GM21619 (cell line): ENCODE data around the gene SNAPC1.

Experiments used
- ATAC-seq: cut with Tn5 transposase; IDR thresholded peaks from one replicate; pipeline ENCODE4 v1.9.1; 2021; ENCODE audit not compliant: unreplicated experiment

The SNAPC1 gene

DNA sequence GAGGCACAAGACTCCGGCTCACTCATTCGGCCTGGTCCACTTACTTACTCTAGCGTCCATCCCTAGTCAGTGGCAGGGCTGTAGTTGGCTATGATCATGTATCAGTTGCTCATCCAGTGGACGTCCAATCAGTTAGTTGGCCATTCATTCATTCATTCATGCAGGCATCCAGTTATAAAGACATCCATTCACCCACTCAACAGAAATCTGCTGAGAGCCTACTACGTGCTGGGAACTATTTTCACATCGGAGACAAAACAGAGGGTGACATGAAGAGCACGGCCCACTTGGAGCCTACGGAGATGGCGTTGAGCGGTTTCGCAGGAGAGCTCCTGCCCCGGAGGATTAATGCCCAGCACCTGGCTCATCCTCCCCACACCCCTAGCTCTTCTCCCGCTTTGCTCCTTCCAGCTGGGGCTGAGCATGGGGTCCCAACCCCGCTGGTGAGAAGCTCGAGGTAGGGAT is 49.7 kb downstream of the SNAPC1 start:
- ATAC-seq: no peak

DNA sequence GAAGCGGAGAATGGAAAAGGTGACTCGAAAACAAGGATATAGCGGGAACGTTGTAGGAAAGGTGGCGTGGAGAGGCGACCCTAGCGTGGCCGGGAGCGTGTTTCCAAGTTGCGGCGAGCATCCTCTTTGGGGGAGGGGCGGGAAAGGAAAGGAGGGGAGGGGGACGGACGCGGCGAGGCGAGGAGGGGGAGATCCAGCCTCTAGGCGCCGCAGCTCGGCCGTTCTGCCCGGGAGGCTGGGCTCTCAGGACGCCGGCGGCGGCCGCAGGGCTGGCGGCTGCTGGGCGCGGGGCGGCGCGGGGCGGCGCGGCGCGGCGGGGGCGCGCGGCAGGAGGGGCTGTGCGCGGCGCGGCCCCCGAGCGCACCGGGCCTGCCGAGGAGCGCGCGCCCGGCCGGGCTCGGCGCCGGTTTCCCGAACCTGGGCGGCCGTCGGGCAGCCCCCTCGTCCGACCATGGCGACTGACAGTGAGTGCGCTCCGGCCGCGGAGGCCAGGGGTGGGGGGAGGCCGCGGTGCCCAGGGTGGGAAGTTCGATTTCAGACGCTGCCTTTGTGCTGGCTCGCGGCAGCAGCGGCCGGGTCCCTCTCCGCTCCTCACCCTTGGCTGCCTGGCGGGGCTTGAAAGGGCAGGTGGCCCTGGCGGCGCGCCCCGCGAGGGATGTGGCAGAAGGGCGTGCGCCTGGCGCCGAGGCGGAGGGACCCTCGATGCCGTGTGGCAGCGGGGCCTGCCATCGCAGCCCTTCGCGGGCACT is 50.3 kb downstream of the SNAPC1 start, which contains the start of gene SYT16:
SYT16 (plus strand) TSS at position 357 of the 749 bp plus-strand sequence.
- no peak for ATAC-seq

DNA sequence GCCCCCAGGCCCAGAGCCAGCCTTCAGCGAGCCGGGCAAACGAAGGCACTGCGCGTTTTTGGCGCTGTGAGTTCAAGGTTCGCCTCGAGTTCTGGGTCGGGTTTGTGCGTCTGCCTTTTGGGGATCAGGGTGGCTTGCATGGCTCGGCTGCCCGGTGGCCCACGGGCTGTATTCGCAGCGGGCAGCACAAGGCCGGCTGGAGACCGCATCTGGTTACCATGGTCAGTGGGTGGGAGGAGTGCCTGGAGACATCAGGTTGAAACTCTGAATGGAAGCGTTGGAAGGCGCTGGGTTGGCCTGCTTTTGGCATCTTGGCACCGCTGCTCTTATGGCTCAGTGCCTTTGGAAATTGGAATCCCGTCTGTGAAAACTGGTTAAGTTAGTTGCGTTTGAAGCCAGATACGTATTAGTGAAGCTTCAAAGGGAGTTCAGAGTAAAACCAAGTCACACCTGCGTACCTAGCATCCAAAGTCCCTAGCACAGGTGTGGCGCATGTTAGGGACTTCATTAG is 50.9 kb downstream of the SNAPC1 start:
- ATAC-seq: no peak

DNA sequence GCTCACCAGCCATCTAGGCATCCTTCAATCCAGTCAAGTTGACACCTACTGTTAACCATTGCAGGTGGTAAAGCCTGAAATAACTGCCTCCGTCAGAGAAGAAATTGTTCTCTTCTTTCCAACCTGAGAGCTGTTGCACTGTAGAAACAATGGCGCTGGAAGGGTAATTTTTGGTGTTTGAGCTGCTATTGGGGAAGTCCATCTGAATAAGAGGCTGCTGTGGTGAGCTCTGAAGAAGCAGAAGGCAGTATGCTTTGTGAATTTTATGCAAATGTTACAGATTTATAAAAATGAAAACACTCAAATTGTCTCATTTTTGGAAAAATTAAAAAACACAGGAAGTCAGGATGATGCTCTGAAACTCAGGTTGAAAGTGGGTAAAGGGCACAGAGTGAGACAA is 60.2 kb downstream of the SNAPC1 start:
- ATAC-seq: no peak

DNA sequence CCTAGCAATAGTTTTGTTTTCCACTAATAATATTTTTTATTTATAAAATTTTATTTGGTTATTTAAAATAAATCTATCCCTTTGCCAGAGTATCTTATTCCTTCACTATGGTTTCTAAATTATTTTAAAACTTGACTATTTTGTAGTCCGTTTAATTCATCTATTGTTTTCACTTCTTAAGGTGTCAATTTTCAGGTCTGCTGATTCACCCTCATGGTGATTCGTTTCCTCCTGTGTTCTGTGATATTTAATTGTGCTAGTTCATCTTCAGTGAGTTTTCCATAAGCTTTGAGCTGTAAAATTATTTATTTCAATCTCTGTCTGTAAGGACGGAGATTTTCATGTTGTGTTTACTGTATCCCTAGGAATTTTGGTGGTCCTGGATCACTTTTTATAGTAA is 70.6 kb downstream of the SNAPC1 start:
- no peak for ATAC-seq

DNA sequence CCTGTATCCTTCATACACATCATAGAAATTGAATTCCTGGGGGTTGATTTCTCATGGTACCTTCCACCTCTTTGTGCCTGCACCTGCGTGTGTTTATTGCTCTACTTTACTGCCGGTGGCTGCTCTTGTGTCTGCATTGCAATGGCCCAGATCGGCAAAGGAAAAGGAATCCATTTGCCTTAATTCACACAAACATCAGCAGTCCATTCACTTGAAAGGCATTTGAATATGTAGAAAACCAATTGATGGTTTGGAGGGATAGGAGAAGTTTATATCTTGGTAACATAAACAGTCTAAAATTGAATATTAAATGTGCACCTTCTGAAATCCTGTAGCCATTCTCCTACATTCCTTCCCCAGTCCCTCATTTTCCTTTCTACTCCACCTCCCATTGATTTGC is 74.0 kb downstream of the SNAPC1 start:
- ATAC-seq: no peak

DNA sequence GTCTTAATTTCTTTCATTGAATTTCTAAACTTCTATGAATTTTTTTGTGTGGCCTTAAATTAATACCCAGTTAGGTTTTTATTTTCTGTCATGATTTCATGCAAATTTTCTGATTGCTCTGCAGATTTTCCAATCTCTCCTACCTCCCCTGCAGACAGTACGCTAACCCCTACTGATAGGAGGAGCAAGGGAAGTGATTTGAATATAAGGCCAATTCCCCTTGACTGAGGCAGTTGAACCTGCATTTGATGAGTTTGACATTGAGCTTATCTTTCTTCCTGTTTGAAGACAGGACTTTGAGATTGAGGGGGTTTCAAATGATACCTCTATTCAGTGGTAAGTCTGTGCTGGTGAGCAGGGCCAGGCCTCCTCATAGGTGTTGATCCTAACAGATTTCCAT is 74.6 kb downstream of the SNAPC1 start:
- no peak for ATAC-seq

DNA sequence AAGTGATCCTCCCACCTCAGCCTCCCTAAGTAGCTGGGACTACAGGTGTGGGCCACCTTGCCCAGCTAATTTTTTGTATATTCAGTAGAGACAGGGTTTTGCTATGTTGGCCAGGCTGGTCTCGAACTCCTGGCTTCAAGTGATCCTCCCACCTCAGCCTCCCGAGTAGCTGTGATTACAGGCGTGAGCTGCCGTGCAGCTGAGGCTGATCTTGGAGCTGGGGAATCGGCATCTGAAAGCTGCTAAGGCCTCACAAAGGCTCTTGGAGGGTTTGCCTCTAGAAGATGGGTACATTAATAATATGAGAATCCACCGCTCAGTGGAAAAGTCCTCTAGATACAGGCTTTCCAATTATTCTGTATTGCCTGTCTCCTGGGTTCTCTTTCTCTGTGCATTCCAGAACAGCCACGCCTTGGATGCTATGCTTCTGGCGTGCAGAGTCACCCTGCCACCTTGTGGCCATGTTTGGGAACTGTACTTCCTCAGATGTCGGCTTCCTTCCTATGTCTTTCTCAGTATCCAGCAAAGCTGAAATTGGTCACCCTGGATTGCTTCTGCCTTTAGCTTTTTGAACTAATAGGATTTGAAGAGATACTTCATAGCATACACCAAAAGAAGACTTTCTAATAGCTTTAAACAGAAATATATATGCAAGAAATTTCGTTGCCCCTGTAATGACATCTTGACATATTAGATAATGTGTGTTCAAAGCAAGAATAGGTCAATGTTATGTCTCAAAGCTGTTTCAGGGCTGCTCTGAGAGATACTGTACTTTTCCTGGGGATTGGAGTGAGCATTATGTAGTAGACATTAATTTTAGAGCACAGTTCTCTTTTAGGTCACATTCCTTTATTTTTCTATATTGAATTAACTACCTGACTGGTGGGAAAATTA is 75.4 kb downstream of the SNAPC1 start:
- no peak for ATAC-seq

DNA sequence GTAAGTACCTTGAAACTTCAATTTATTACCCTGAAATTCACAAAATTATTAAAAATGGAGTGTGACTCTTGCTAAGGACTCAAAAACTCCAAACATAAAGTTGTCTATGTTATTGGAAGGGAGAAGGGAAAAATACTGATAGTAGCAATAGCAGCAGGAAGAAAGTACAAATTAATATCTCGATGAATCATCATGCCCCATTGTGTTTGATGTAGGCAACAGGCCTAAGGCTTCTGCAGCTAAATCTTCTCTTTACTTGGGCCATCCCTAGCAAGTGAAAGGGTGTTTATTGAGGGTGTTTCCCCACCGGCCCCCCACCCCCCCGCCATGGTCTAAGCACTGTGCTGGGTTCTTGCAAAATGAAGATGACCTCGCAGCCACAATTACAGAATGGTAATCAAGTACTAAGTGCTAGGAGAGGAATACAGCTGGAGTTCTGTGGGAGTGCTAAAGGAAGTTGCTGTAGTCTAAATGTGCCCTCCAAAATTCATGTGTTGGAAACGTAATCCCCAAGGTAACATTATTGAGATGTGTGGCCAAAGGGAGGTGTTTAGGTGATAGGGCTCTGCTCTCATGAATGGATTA is 76.5 kb downstream of the SNAPC1 start:
- ATAC-seq: no peak

DNA sequence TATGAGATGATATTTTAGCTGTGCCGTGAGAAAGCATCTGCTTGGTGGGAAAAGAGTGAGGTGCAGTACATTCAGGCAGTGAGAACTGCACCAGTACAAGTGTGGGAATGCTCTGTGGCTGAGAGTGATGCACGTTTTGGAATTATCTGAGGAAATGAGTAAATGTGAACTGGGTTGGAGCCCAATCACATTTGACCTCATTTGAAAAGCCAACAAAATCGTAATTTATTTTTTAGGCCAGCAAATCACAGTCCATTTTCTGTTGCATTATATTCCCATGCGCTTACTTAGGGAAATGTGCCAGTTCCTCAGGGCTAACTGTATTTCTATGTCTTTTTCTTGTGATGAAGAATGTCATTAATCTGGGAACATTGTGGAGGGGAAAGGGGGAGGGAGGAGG is 77.3 kb downstream of the SNAPC1 start:
- no peak for ATAC-seq

DNA sequence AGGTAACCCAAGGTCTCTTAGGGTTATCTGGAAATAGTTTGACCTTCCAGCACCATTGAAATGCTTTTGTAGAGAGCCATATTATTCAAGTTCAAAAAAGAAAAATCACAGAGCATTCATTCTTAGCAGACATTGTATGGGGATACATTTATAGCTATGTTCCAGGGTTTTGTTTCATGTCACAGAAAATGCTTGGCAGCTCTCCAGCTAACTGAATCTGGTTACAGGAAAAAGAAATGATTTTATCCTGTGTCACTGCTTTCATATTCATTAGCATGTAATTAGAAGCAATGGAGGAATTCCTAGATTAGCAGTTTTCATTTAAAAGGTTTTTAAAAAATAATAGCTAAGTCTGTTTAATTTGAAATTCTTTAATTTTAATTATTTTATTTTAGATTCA is 78.9 kb downstream of the SNAPC1 start:
- ATAC-seq: no peak
